ENCODE results near the gene ANXA1. TPM values are rescaled to one million over a fixed set of nuclear protein-coding genes. Genes with fewer than 3 reads are reported as not detected.

The ANXA1 gene
- total RNA-seq, 4 donors from 2014 or later, result 358 to 550 (median 501) TPM

- DNase-seq (ENCODE audit: low spot score in 2 of 2), result no peak
- no peaks in the 10 kb centered on the region for H3K9me3 ChIP-seq
- TF ChIP-seq POLR2AphosphoS5 (IDR thresholded peaks at IDR 0.05) (no peak), EP300 (IDR thresholded peaks at IDR 0.05) (no peak), POLR2A (IDR thresholded peaks at IDR 0.05) (no peak), CTCF (IDR thresholded peaks at IDR 0.05) (no peak)
- H3K4me3 ChIP-seq, result no peak overlapping the region
- H3K4me1 ChIP-seq, result no peaks in the 10 kb centered on the region
- H3K27ac ChIP-seq, result no peak overlapping the region
- no peaks in the 10 kb centered on the region for H3K27me3 ChIP-seq
- 95% methylated on average over 3 of the region's 3 CpGs for WGBS
- peaks cover 54% of the 10 kb centered on the region for H3K36me3 ChIP-seq
Observed at GRCh38 chr9:73170185-73170957, 18.7 kb downstream of the ANXA1 start.

- no peak for DNase-seq (ENCODE audit: low spot score in 2 of 2)
- Histone ChIP-seq H3K9me3 (no peaks in the 10 kb centered on the region), H3K36me3 (peaks cover 30% of the 10 kb centered on the region), H3K4me1 (no peaks in the 10 kb centered on the region), H3K4me3 (no peak overlapping the region), H3K27me3 (no peaks in the 10 kb centered on the region), H3K27ac (no peak overlapping the region)
- WGBS, result 92% methylated on average over 3 of the region's 3 CpGs
- TF ChIP-seq EP300 (IDR thresholded peaks at IDR 0.05) (no peak), CTCF (IDR thresholded peaks at IDR 0.05) (no peak), POLR2A (IDR thresholded peaks at IDR 0.05) (no peak), POLR2AphosphoS5 (IDR thresholded peaks at IDR 0.05) (no peak)
Observed at GRCh38 chr9:73172901-73173215, 21.2 kb downstream of the ANXA1 start.

- WGBS, result 83% methylated on average over 3 of the region's 3 CpGs
- no peak for DNase-seq (ENCODE audit: low spot score in 2 of 2)
- H3K4me1 ChIP-seq, result no peaks in the 10 kb centered on the region
- H3K27me3 ChIP-seq, result no peaks in the 10 kb centered on the region
- no peaks in the 10 kb centered on the region for H3K9me3 ChIP-seq
- H3K27ac ChIP-seq, result no peak overlapping the region
- H3K4me3 ChIP-seq, result no peak overlapping the region
- TF ChIP-seq EP300 (IDR thresholded peaks at IDR 0.05) (no peak), POLR2A (IDR thresholded peaks at IDR 0.05) (no peak), CTCF (IDR thresholded peaks at IDR 0.05) (no peak), POLR2AphosphoS5 (IDR thresholded peaks at IDR 0.05) (no peak)
- peaks cover 21% of the 10 kb centered on the region for H3K36me3 ChIP-seq
Observed at GRCh38 chr9:73173557-73174329, 22.1 kb downstream of the ANXA1 start.

- peaks cover 3% of the 10 kb centered on the region for H3K4me1 ChIP-seq
- TF ChIP-seq EP300 (IDR thresholded peaks at IDR 0.05) (no peak), POLR2AphosphoS5 (IDR thresholded peaks at IDR 0.05) (no peak), POLR2A (IDR thresholded peaks at IDR 0.05) (no peak), CTCF (IDR thresholded peaks at IDR 0.05) (no peak)
- H3K27ac ChIP-seq, result no peak overlapping the region
- no peak overlapping the region for H3K4me3 ChIP-seq
- H3K9me3 ChIP-seq, result no peaks in the 10 kb centered on the region
- no peaks in the 10 kb centered on the region for H3K27me3 ChIP-seq
- peaks cover 14% of the 10 kb centered on the region for H3K36me3 ChIP-seq
- 95% methylated on average over 2 of the region's 2 CpGs for WGBS
- no peak for DNase-seq (ENCODE audit: low spot score in 2 of 2)
Observed at GRCh38 chr9:73174330-73174980, 22.8 kb downstream of the ANXA1 start.

- H3K27me3 ChIP-seq, result no peaks in the 10 kb centered on the region
- DNase-seq (ENCODE audit: low spot score in 2 of 2), result no peak
- H3K4me3 ChIP-seq, result no peak overlapping the region
- no peak overlapping the region for H3K27ac ChIP-seq
- TF ChIP-seq EP300 (IDR thresholded peaks at IDR 0.05), result no peak
- peaks cover 13% of the 10 kb centered on the region for H3K4me1 ChIP-seq
- WGBS, result 29% methylated on average over 4 of the region's 4 CpGs
- no peaks in the 10 kb centered on the region for H3K36me3 ChIP-seq
- no peaks in the 10 kb centered on the region for H3K9me3 ChIP-seq
Observed at GRCh38 chr9:73176450-73176875, 24.8 kb downstream of the ANXA1 start.

Data from suprapubic skin (tissue), 4 donors.